SK-N-MC (cell line): ENCODE measurements around the gene ZNF391.
"Not testable (repeated sequence)": the region's sequence is repeated elsewhere in the genome, so short reads cannot be mapped to it uniquely, and the experiment has no call there.

ENCODE experiments used
- EZH2 ChIP-seq: fragments of 200-600 bp; sonication (generic); IDR thresholded peaks from one replicate; pipeline ENCODE4 v1.6.1; 2017; ENCODE audit warnings: antibody characterized with exemption
- FOXP2 ChIP-seq: optimal IDR thresholded peaks from 2 replicates; pipeline ENCODE3; 2011; ENCODE audit warnings: mild to moderate bottlenecking, moderate library complexity; ENCODE audit not compliant: insufficient read depth; ENCODE audit errors: extremely low read length, control extremely low read depth
- POLR2AphosphoS5 ChIP-seq: IDR thresholded peaks from 2 replicates; pipeline ENCODE4 v1.6.1; 2012; ENCODE audit warnings: mild to moderate bottlenecking, low read depth, low read length, borderline replicate concordance

DNA sequence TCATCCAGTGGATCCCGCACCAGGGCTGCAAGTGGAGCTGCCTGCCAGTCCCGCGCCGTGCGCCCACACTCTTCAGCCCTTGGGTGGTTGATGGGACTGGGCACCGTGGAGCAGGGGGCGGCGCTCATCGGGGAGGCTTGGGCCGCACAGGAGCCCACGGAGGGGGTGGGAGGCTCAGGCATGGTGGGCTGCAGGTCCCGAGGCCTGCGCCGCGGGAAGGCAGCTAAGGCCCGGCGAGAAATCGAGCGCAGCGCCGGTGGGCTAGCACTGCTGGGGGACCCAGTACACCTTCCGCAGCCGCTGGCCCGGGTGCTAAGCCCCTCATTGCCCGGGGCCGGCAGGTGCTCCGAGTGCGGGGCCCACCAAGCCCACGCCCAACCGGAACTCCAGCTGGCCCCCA, 7.6 kb upstream of the ZNF391 start:
- not testable (repeated sequence) for TF ChIP-seq POLR2AphosphoS5, EZH2, FOXP2
